HL-60 (cell line): ENCODE results near the gene CTNNA2.

Experiments
- DNase-seq, 2 experiments: peaks; one replicate each; pipeline ENCODE4 v3.0.0-alpha.2; 2010 to 2020; ENCODE audit warnings: low read depth in 1 of 2, low spot score in 1 of 2
- H3K27ac ChIP-seq: fragments of 250-450 bp; sonication (Bioruptor Pico); replicated peaks from 2 replicates; pipeline ENCODE4 v1.5.1; 2020; ENCODE audit warnings: mild to moderate bottlenecking, moderate library complexity
- H3K27me3 ChIP-seq: fragments of 250-450 bp; sonication (Bioruptor Pico); 2 replicates; pipeline ENCODE4 v1.5.1; 2021; ENCODE audit warnings: mild to moderate bottlenecking, moderate library complexity; ENCODE audit not compliant: insufficient read depth, poor library complexity, severe bottlenecking
- H3K4me3 ChIP-seq: replicated peaks from 2 replicates; pipeline ENCODE4 v1.5.1; 2011; ENCODE audit warnings: mild to moderate bottlenecking, control low read depth, low read length; ENCODE audit not compliant: insufficient read depth
- GABPA ChIP-seq: IDR thresholded peaks from 2 replicates; pipeline ENCODE4 v1.6.1; 2012; ENCODE audit warnings: low read depth
- POLR2AphosphoS5 ChIP-seq: IDR thresholded peaks from 2 replicates; pipeline ENCODE4 v1.6.1; 2012; ENCODE audit warnings: low read depth
- REST ChIP-seq: IDR thresholded peaks from 2 replicates; pipeline ENCODE4 v1.6.1; 2012; ENCODE audit warnings: low read depth; ENCODE audit not compliant: insufficient replicate concordance
- SPI1 ChIP-seq: IDR thresholded peaks from 2 replicates; pipeline ENCODE4 v1.6.1; 2012; ENCODE audit warnings: low read depth, mild to moderate bottlenecking, borderline replicate concordance
- TF ChIP-seq, protein P1 (sequence below): IDR thresholded peaks from one replicate; pipeline ENCODE4 v1.5.1; 2011; ENCODE audit warnings: low read length, control low read depth, inconsistent platforms; ENCODE audit not compliant: insufficient read depth

Gene CTNNA2

GRCh38 chr2:80019571-80020460, 507.0 kb downstream of the CTNNA2 start:
- H3K4me3 ChIP-seq: no peak overlapping the region
- DNase-seq: no peak
- H3K27ac ChIP-seq: no peak overlapping the region
- TF ChIP-seq SPI1 (peak; percentile 20; the same call in 1 of the 2 replicates), POLR2AphosphoS5 (no peak)
- H3K27me3 ChIP-seq: no peaks in the 10 kb centered on the region

GRCh38 chr2:80022018-80022417, 509.2 kb downstream of the CTNNA2 start:
- DNase-seq: no peak
- Histone ChIP-seq H3K4me3 (no peak overlapping the region), H3K27me3 (no peaks in the 10 kb centered on the region), H3K27ac (no peak overlapping the region)
- TF ChIP-seq GABPA: no peak
- TF ChIP-seq POLR2AphosphoS5: no peak
- TF ChIP-seq, protein P1, sequence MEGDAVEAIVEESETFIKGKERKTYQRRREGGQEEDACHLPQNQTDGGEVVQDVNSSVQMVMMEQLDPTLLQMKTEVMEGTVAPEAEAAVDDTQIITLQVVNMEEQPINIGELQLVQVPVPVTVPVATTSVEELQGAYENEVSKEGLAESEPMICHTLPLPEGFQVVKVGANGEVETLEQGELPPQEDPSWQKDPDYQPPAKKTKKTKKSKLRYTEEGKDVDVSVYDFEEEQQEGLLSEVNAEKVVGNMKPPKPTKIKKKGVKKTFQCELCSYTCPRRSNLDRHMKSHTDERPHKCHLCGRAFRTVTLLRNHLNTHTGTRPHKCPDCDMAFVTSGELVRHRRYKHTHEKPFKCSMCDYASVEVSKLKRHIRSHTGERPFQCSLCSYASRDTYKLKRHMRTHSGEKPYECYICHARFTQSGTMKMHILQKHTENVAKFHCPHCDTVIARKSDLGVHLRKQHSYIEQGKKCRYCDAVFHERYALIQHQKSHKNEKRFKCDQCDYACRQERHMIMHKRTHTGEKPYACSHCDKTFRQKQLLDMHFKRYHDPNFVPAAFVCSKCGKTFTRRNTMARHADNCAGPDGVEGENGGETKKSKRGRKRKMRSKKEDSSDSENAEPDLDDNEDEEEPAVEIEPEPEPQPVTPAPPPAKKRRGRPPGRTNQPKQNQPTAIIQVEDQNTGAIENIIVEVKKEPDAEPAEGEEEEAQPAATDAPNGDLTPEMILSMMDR: no peak
- TF ChIP-seq SPI1: no peak
- no peak for TF ChIP-seq REST

DNA sequence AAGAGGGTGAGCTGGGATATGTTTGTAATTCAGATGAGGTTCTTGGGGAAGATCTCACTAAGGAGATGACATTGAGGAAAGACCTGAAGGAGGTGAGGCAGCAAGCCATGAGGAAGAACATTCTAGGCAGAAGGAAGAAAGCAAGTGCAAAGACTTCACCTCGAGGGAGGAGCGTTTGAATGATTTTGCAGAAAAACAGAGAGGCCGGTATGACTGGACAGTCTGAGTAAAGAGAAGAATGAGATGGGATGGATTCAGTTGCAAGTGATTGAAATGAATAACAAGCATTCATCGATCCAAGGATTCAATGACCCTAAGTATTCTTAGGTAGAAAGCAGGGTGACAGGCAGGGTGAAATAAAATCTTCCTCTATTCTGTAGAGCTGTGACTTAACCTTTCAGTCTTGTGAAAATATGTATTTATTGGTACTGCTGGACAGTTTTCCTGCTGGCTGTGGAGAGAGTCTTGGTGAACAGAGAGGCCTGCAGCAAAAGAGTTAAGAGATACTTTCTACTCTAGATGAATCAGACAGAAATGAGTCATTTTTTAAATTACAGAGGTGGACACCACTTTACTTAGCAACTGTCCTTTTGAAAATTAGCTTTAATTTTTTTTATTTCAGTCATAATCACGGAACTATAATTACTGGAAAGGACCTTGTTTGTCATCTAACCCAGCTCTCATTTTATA, 513.3 kb downstream of the CTNNA2 start:
- Histone ChIP-seq H3K4me3 (no peak overlapping the region), H3K27ac (no peak overlapping the region), H3K27me3 (no peaks in the 10 kb centered on the region)
- no peak for TF ChIP-seq SPI1
- TF ChIP-seq, protein P1: no peak
- no peak for TF ChIP-seq GABPA
- TF ChIP-seq POLR2AphosphoS5: no peak
- TF ChIP-seq REST: no peak
- no peak for DNase-seq

GRCh38 chr2:80028051-80028450, 515.2 kb downstream of the CTNNA2 start:
- no peak for TF ChIP-seq REST
- no peak for TF ChIP-seq POLR2AphosphoS5
- TF ChIP-seq GABPA: no peak
- no peak for DNase-seq

More at GRCh38 chr2:80028051-80028450, 515.2 kb downstream of the CTNNA2 start:
- Histone ChIP-seq H3K4me3 (no peak overlapping the region), H3K27me3 (no peaks in the 10 kb centered on the region), H3K27ac (no peak overlapping the region)
